Measurements from ENCODE around the gene PRKCE. TPM values are rescaled to one million over a fixed set of nuclear protein-coding genes. Genes with fewer than 3 reads are reported as not detected.

Gene PRKCE
- total and polyA plus RNA-seq, 3 donors from 2014 or later: 27.4 to 35.8 (median 33.1) TPM

DNA sequence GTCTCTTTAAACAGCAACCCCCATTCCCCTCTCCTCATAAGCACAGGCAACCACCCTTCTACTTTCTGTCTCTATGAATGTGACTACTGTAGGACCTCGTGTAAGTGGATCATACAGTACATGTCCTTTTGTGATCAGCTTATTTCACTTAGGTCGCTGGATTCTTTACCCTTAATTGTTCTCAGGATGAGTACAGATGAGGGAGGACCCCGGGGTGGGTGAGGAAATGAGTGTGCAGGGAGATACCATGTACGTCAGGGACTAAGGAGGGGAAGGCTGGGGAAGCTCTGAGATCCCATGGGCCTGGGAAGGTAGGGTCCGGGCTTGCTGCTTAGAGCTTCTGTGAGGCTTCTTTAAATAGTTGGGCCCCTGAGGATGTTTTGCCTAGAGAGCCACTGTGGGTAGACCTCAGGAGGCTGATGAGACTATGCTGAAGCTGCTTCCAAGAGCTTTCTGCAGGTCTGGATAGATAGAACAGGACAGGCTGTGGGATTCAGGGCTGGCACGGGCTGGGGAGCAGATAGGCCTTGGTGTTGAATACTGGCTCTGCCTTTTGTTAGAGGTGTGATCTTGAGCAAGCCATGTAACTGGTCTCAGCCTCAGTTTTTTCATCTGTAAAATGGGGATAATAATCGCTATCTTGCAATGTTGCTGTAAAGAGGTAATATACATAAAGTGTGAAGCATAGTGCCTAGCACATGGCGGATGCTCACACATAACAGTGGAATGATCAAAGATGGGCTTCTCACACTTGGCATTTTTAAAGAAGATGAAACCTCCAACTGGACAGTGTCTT, 155.3 kb downstream of the PRKCE start:
- H3K4me1 ChIP-seq: no peaks in the 10 kb centered on the region
- TF ChIP-seq, protein P1, sequence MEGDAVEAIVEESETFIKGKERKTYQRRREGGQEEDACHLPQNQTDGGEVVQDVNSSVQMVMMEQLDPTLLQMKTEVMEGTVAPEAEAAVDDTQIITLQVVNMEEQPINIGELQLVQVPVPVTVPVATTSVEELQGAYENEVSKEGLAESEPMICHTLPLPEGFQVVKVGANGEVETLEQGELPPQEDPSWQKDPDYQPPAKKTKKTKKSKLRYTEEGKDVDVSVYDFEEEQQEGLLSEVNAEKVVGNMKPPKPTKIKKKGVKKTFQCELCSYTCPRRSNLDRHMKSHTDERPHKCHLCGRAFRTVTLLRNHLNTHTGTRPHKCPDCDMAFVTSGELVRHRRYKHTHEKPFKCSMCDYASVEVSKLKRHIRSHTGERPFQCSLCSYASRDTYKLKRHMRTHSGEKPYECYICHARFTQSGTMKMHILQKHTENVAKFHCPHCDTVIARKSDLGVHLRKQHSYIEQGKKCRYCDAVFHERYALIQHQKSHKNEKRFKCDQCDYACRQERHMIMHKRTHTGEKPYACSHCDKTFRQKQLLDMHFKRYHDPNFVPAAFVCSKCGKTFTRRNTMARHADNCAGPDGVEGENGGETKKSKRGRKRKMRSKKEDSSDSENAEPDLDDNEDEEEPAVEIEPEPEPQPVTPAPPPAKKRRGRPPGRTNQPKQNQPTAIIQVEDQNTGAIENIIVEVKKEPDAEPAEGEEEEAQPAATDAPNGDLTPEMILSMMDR (IDR thresholded peaks at IDR 0.05): no peak
- no peak for TF ChIP-seq POLR2A (IDR thresholded peaks at IDR 0.05)
- intact Hi-C loops (cut with DNase I; ENCODE audit: low total_unique reads): no loop called here
- H3K36me3 ChIP-seq (ENCODE audit: low read depth, missing control alignments): no peaks in the 10 kb centered on the region
- no peak overlapping the region for H3K4me3 ChIP-seq
- WGBS, 2 donors: 83 to 85% methylated on average over 7 to 8 of the region's 8 CpGs
- no peaks in the 10 kb centered on the region for H3K9me3 ChIP-seq
- H3K27me3 ChIP-seq: no peaks in the 10 kb centered on the region
- H3K27ac ChIP-seq: no peak overlapping the region
- DNase-seq: no peak

DNA sequence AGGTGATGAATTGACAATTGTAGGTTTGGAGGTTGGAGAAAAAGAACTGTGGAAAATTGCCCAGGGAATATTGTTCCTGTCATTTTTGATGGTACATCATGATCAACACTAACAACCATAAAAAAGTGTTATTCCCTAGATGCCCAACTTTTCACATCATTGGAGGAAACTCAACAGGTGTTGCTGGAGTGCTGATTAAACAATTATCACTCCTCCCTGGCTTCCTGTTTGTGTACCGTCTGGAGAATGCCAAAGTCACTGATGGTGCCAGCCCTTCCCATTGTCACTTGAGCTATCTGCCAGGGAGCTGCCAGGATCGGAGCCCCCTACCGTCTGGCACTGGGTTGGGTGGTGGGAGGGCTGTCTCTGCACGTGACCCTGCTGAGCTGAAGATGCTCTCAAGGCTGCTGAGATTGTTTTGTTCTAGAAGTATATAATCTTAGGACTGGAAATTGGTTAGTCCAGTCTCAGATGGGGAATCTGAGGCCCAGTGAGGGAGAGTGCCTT, 156.9 kb downstream of the PRKCE start:
- H3K9me3 ChIP-seq: no peaks in the 10 kb centered on the region
- no peak overlapping the region for H3K27ac ChIP-seq
- no peaks in the 10 kb centered on the region for H3K36me3 ChIP-seq (ENCODE audit: low read depth, missing control alignments)
- TF ChIP-seq POLR2A (IDR thresholded peaks at IDR 0.05): no peak
- TF ChIP-seq, protein P1 (IDR thresholded peaks at IDR 0.05): no peak
- intact Hi-C loops (cut with DNase I; ENCODE audit: low total_unique reads): no loop called here
- no peaks in the 10 kb centered on the region for H3K27me3 ChIP-seq
- DNase-seq: no peak
- H3K4me1 ChIP-seq: peaks cover 3% of the 10 kb centered on the region
- 37 to 52% methylated on average over 2 to 3 of the region's 4 CpGs for WGBS, 2 donors
- no peak overlapping the region for H3K4me3 ChIP-seq

DNA sequence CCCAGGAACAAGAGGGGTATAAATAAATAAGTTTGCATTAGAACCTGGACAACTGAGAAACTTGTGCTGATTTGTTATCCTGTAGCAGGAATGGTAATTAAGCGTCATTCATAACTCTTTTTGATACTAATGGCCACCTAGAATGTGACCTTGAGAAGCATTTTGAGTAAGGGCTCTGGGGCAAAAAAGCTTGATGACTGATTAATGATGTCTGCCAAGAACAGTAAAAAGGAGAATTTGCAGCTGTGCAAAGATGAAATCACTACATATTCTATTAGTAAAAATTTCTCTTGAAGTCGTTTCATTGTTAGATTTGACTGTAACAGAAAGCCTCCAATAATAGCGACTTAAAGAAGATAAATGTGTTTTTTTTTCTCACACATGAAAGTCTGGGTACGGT, 157.7 kb downstream of the PRKCE start:
- Histone ChIP-seq H3K9me3 (no peaks in the 10 kb centered on the region), H3K36me3 (ENCODE audit: low read depth, missing control alignments) (no peaks in the 10 kb centered on the region), H3K4me3 (no peak overlapping the region), H3K27ac (no peak overlapping the region), H3K4me1 (peaks cover 11% of the 10 kb centered on the region), H3K27me3 (no peaks in the 10 kb centered on the region)
- intact Hi-C loops (cut with DNase I; ENCODE audit: low total_unique reads): no loop called here
- TF ChIP-seq POLR2A (IDR thresholded peaks at IDR 0.05): no peak
- TF ChIP-seq, protein P1 (IDR thresholded peaks at IDR 0.05): no peak
- WGBS, 2 donors: 50 to 60% methylated on average over 4 of the region's 4 CpGs
- DNase-seq: no peak

DNA sequence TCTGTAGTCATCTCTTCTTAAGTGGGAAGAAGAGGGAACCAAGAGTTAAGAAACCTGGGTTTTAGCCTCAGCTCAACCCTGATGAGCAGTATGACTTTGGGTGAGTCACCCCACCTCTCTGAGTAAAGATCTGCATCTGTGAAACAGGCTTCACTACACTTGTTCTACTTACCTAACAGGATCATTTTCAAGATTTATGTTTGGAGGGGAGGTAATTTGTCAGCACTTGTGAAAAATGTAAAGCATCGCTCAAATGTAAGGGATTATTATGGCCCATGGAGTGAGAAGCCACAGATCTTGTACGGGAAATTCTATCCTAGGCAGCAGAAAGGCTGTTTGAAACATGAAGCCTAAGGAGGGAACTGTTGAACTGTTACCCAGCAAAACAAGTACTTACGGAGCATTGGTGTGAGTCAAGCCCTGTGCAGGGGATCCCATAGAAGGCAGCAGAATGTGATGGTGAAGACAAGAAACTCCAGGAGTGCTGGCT, 160.6 kb downstream of the PRKCE start:
- TF ChIP-seq, protein P1 (IDR thresholded peaks at IDR 0.05): no peak
- no peak for TF ChIP-seq POLR2A (IDR thresholded peaks at IDR 0.05)
- no peak for DNase-seq
- intact Hi-C loops (cut with DNase I; ENCODE audit: low total_unique reads): no loop called here
- no peaks in the 10 kb centered on the region for H3K36me3 ChIP-seq (ENCODE audit: low read depth, missing control alignments)
- no peaks in the 10 kb centered on the region for H3K27me3 ChIP-seq
- WGBS, 2 donors: 91 to 94% methylated on average over 3 of the region's 3 CpGs
- H3K4me1 ChIP-seq: peaks cover 13% of the 10 kb centered on the region
- H3K27ac ChIP-seq: no peak overlapping the region
- H3K9me3 ChIP-seq: no peaks in the 10 kb centered on the region
- H3K4me3 ChIP-seq: no peak overlapping the region
